Inflammatory macrophage treated with lipopolysaccharide for 1 hour (primary cell): ENCODE results near the gene NUDT8.
"Not testable (repeated sequence)": the region's sequence is repeated elsewhere in the genome, so short reads cannot be mapped to it uniquely, and the experiment has no call there.

Experiments
- DNase-seq, 2 donors: peaks; one replicate each; pipeline ENCODE4 v3.0.0-alpha.2; 2020 to 2022

NUDT8 gene

DNA sequence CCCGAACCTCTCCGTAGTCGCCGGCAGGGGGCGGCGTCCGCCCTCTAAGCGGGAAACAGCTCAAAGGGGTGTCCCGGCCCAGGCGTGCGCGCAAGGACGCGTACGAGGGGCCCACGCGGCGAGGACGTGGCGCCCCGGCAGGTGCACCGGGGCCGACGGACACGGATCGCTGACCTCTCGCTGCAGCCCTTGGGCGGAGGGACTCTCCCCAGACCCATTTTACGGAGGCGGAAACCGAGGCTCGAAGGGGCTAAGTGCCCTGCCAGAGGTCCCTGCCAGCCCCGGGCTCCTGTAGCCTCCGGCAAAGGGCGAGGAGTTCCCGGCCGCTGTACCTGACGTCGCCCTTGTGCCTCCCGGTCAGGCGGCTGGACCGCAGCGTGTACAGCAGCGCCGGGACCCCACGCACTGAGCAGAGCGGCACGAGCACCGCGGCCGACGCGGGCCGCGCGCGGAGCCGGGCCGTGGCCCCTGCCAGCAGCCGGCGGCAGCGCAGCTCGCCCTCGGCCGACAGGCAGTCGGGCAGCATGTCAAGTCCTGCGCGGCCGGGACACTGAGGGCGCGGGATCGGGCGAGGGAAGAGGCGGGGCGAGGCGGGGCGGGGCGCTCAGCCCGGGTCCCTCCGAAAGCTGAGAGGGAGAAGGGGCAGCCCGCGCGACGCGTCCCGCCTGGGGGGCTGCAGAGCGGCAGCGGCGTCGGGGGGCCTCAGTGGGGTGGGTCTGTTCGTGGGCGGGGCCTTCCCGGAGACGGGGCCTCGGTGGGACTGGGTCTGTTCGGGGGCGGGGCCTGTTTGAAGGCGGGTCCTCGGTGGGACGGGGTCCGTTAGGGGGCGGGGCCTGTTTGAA is at the start of gene NUDT8:
Gene NUDT8, minus strand, starts transcription at position 552 of the 842 bp plus-strand sequence. Its CDS starts 26 bp downstream, at position 526.
- DNase-seq = peak; percentile 64 to 85

GRCh38 chr11:67675058-67675747 is 45.5 kb upstream of the NUDT8 start:
- DNase-seq = no peak

DNA sequence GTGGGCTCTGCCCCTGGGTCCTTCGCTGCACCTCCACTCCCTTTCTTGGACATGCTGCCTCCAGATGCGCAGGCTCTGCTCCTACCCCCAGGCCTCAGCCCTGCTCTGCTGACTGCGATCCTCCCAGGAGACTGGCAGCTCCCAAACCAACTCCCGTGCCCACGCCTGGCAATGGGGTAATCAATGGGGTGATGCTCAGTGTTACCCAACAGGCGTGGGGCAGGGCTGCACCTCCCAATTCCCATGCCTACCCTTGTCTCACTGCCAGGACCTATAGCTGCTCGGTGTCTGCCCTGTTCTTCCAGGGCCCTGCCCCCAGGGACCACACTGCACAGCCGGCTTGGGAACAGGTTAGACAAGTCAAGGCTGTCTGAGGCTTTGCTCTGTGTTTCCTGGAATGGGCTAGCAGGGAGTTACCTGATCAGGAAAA is 44.7 kb upstream of the NUDT8 start, which contains the start of gene ALDH3B2:
Gene ALDH3B2, minus strand, starts transcription at position 182 of the 430 bp plus-strand sequence. CDS start 7,688 bp downstream, outside the sequence.
- no peak for DNase-seq

- DNase-seq = no peak
Observed at GRCh38 chr11:67673902-67674301, 44.2 kb upstream of the NUDT8 start.

GRCh38 chr11:67673358-67673757 is 43.6 kb upstream of the NUDT8 start:
- DNase-seq = no peak

GRCh38 chr11:67671211-67671520 is 41.4 kb upstream of the NUDT8 start:
- no peak for DNase-seq

- DNase-seq = no peak
Observed at GRCh38 chr11:67670316-67671210, 40.8 kb upstream of the NUDT8 start.

DNA sequence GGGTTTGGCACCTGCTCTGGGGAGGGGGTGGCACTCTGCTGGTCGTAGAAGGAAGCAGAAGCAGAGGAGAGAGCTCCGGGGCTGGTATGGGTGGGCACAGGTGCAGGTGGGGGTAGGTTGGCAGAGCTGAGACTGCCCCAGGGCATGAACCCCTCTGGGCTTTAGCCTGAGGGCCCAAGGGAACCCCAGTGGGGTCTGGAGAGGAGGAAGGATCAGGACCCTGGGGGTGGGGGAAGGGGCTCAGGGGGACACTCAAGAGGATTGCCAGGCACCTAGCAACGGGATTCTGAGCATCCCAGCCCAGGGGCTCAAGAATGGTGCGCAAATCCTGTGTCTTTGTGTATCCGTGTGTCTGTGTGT is 38.4 kb upstream of the NUDT8 start:
- DNase-seq = no peak

DNA sequence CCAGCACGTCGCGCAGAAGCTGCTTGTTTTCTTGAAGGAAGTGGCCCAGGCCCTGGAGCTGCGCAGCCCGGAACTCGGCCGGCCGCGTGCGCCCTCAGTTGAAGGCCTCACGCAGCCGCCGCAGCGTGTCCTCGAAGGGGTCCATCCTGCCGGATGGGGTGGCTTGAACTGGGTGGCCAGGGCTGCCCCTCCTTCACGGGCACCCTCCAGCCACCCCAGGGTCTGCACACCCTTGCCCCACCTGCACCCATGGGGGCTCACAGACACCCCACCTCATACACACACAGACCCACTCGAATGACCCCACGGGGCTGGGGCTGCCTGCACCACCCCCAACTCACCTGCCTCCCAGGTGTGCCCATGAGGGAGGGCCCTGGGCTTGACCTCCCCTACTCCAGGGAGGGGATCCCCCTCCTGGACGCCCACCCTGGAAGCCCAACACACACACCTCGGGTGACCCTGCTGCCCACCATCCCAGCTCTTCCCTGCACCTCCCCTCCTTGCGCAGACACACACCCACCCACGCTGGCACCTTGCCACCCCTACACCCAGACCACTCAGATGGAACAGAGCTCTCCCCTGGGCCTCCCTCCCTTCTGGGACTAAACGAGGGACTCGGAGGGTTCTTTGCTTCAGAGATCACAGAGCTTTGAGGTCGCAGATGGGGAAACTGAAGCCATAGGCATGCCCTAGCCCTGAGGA is 37.9 kb upstream of the NUDT8 start:
- DNase-seq = no peak

DNA sequence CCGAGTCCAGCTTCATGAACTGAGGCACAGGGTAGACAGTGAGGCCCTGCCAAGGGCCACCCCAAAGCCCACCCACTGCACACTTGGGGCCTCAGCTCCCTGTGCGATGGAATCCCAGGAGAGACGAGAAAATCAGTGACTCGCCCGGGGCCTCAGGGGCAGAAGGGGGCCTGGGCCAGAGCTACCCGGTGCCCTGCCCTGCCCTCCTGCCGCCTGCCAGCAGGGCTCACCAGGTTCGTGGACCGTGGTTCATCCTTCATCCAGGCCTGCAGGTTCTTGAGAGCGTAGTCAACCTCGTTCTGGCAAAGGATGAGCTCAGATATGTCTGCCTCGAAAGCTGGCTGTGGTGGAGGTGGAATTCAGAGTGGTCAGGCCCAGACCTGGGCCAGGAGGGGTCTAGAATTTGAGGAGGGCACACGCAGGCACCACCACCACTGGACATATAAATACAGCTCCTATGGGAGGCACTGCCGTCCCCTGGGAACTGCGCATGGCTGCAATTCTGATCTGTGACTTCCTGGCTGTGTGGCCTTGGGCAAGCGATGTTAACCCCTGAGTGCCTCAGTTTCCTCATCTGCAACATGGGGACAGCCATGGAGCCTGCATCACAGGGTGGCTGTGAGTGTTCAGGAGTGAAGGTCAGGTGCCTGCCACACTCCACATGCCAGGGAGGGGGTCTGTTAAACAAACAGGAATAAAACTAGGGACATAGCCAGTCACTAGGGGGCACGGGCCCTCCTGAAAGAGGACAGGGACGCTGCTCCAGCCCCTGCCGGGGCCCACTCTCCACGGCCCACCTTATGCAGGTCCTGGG is 37.1 kb upstream of the NUDT8 start:
- DNase-seq = no peak

DNA sequence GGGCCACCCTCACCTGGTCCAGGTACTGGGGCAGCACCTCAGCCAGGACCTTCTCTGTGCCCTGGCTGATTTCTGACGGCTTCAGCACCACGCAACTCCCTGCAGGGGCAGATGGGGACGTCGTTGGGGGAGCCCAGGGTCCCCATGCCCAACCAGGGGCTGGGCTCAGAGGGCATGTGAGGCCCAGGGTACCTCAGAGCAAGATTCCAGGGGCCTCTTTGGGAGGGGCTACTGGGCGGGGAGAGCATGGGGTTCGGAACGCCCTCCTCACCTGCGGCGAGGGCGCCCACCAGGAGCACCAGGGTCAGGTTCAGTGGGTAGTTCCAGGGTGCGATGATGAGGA is 36.5 kb upstream of the NUDT8 start:
- no peak for DNase-seq

DNA sequence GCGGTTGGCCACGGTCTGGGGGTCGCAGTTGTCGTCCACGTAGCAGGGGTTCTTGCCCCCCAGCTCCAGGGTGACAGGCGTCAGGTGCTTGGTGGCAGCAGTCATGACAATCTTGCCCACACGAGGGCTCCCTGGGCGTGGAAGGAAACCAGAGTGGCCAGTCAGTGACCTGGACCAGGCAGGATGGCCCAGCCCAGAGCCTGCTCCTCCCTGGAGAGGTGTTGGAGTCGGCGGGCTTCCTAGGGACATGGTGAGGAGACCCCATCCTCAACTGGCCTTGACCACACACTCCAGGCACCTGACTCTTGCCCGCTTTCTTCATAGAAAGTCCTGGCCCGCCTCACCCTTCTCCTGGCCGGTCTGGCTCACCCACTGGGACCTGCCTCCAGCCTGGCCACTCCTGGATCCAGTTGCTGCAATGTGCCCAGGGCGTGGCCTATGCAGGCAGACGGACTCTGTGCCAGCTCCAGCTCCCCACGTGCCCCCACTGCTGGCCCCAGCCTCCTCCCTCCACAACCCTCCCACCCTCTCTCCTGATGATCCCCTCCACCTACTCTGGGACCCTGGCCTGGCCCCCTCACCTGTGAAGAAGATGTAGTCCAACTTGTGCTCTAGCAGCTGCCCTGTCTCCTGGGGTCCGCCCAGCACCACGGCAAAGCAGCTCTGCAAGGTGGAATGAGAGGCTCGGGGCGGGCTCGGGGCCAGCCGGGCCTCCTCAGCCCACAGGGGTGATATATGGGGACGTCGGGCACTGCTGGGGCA is 36.0 kb upstream of the NUDT8 start:
- no peak for DNase-seq

DNA sequence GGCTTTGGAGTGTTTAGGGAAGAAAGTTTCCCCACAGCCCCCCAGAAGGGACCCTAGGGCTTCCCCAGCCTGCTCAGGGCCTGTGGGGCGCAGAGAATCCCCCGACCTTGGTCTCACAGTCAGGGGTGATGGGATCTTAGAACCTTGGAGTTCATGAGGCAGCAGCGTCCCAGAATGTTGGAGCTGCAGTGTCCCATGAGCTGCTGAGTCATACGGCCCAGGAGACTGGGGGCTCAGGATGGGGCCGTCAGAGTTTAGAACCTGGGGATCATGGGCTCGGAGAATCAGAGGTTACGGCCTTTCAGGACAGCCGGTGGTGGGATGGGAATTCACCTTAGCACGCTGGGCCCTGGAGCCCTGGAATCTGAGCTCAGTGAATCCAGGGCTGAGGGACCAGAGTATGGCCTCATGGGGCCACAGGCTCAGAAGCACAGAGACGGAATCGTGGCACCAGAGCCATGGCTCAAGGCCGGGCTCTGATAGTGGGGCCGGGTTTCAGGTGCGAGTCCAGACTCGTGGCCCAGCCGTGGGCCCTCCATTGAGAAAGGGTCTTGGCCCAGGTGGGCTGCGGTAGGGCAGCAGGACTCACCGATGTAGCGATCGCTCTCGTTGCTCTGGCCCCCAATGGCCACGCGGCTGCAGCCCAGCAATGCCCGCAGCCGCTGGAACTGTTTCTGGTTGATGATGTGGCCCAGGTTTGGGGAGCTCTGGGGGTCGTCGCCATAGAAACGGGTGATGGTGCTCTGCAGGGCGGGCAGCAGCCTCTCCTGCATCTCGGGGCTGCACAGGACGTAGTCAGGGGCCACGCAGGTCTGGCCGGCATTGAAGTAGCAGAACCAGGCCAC is 35.2 kb upstream of the NUDT8 start:
- no peak for DNase-seq

- DNase-seq = no peak
Observed at GRCh38 chr11:67664213-67664585, 34.5 kb upstream of the NUDT8 start.

DNA sequence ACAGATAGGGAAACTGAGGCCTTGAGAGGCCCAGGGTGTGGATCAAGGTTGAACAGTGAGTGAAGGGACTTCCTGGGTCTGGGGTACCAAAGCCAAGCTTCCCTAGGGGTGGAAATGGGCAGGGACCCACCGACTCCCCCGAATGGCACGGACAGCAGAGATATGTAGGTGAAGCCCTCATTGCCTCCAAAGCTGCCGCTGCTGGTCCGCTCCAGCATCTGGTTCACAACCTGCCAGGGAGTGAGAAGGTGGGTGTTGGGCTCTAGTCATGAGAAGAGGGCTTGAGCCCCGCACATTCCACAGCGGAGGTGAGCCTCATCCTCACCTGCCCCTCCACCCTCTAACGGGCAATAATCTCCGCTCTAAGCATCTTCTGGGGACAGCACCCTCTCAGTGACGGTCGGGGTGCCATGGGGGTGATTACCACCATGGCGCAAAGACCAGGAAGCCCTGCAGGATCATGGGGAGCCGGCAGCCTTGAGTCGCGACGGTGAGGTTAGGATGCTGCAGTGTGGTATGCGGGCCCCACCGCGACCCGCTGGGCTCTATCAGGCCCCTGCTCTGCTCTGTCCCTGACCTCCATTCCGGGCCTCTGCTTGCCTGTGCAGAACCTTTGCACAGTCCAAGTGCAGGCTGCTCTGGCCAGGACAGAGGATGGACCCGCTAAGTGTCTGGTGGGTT is 33.9 kb upstream of the NUDT8 start:
- no peak for DNase-seq

DNA sequence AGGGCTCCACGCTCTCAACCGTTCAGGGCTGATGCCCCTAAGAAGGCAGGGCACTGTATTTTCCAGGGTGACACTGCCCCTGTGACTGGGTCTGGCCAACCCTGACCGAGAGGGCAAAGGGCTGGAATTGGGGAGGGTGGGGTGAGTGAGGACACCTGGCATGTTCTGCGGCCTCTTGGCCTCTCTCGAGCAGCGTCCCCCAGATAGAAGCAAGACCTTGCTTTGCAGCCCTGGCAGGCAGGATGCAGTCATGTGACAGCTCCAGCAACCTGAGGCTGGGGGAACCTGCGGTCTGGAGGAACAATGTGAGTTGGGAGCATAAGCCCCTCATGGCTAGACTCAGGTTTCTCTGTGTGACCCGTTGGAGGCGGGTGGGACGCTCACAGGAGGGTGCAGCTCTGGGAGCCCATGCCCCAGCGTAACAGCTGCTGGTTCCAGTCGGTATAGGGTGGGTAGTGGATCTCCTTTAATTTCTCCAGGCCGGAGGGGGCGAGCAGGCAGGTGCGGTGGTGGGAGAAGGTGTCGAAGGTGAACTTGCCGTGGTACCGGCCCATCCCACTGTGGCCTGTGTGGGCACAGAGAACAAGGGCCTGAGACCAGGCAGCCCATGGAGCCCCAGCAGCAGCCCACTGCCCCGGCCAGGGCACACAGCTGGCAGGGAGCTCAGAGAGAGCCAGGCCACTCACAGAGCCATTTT is 33.2 kb upstream of the NUDT8 start:
- DNase-seq = no peak

DNA sequence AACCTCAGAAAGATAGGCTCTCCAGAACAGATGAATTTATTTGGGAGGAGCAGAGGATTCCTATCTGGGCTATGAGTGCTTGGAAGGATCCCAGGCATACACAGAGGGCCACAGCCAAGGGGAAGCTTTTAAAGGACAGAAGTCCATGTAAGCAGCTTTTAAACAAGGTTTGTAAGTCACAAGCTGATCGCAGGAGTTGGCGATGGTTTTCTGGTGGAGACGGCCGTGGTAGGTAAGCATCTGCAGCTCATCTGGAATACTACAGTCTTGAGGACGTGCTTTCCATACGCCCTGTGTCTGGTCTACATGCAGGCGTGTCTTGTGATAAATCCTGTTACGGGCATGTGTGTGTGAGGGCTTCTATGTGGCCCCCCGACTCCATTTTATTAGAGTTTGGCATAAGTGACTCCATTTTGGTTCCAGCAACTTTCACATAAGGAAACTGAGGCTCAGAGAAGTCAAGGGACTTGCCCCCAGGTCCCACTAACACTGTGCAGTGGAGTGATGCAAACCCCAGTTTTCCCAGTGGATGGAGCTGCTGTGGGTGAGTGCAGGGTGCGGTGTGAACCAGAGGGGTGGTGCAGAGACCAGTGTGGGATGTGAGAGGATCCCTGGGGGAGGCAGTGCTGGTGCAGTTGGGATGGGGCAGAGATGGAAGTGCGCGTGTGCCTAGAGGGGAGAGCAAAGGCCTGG is 32.6 kb upstream of the NUDT8 start:
- no peak for DNase-seq

DNA sequence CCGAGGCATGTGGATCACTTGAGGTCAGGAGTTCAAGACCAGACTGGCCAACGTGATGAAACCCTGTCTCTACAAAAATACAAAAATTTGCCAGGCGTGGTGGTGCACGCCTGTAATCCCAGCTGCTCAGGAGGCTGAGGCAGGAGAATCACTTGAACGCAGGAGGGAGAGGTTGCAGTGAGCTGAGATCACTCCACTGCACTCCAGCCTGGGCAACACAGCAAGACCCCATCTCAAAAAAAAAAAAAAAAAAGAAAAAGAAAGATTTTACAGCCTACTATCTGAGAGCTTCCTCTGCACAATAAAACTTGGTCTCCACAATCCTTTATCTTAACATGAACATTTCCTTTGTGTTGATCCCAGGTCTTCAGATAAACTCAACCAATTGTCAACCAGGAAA is 31.0 kb upstream of the NUDT8 start:
- not testable (repeated sequence) for DNase-seq
